ENCODE results near the gene TNFRSF1B. TPM values are rescaled to one million over a fixed set of nuclear protein-coding genes. Genes with fewer than 3 reads are reported as not detected.

The TNFRSF1B gene
- total RNA-seq, 1 experiment from 2014 or later, result 1.5 TPM

- DNase-seq (ENCODE audit: low read depth), result no peak
These were observed 9.2 kb upstream of the TNFRSF1B start for GRCh38 chr1:12157366-12158231.

DNA sequence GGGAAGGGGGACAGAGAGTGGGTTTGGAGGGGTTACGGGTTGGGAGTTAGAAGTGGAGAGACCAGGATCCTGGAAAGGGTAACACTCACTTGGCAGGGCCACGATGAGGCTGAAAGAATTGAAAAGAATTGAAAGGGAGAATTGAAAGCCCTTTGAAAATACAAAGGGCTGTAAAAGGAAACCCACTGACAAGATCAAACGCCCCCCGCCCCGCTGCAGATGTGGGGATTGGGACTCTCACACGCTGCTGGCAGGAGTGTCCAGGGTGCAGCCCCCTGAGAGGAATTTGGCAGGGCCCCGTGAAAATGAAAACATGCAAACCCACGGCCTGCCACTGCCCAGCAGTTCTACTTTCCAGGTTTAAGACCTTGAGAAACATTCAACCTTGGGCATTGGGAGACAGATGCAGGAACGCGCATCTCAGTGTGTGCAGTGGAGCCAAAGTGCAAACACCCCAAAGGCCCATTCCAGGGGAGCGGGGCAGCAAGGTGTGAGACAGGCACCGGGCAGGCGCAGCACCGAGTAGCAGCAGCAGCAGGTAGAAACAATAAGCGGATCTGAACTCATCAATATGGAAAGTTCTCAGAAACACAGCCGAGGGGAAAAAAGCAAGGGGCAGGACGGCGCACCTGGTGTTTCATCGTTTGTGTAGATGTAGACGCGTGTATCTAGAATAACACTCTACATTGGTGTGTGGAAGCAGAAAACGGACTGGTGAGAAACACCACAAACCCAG, 8.3 kb upstream of the TNFRSF1B start:
- DNase-seq (ENCODE audit: low read depth), result no peak

GRCh38 chr1:12159816-12160215, 7.0 kb upstream of the TNFRSF1B start:
- DNase-seq (ENCODE audit: low read depth), result no peak

DNA sequence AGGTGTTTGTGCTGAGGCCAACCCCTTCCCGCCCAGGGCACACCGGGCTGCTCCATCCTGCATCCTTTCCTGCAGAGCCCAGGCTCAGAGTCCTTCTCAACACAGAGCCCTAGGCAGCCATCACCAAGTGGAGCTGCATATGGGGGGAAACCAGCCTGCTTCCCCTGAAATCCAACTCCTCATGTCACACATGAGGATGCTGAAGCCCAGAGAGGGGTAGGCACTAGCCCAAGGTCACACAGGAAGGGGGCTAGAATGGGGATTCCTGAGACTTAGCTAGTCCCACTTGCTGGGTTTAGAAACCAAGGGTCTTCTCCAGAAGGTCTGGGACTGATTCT, 5.5 kb upstream of the TNFRSF1B start:
- DNase-seq (ENCODE audit: low read depth), result no peak

GRCh38 chr1:12161662-12162458, 4.9 kb upstream of the TNFRSF1B start:
- peak; percentile 97 for DNase-seq (ENCODE audit: low read depth)

- no peak for DNase-seq (ENCODE audit: low read depth)
These were observed 4.2 kb upstream of the TNFRSF1B start for GRCh38 chr1:12162459-12163137.

DNA sequence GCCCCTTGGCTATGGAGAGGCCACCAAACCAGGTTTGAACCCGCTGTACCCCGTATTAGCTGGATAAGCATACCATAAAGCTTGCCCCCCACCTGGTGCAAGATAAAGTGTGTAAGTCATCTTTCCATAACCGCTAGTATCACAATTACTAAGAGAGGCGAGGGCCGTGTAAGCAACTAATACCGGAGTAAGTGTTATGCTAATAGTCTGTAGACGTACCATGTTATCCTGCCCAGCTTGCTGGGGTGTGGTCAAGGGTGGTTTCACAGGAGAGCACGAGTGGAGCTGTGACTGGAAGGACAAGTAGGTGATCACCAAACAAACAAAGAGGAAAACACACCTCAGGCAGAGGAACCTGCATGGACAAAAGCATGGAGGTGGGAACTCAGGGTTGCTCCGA, 3.6 kb upstream of the TNFRSF1B start:
- DNase-seq (ENCODE audit: low read depth), result no peak

GRCh38 chr1:12164210-12164609, 2.6 kb upstream of the TNFRSF1B start:
- no peak for DNase-seq (ENCODE audit: low read depth)

DNA sequence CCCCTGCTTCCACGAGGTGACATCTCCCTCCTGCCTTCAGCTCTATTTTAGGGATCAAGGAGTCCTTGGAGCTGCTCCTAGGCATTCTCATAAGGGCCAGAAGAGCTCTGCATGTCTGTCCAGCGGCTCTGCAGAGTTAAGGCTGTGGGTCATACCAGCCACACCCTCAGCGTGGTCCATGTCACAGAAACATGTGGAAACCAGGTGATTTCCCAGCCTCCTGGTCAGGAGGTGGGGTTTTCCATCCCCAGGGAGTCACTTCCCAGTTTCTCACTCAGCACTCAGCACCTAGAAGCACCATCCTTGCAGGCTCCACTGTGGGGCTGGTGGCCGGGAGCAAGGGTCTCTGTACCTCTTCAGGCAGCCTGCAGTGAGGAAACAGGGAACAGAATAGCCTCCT, 1.4 kb upstream of the TNFRSF1B start:
- DNase-seq (ENCODE audit: low read depth), result no peak

DNA sequence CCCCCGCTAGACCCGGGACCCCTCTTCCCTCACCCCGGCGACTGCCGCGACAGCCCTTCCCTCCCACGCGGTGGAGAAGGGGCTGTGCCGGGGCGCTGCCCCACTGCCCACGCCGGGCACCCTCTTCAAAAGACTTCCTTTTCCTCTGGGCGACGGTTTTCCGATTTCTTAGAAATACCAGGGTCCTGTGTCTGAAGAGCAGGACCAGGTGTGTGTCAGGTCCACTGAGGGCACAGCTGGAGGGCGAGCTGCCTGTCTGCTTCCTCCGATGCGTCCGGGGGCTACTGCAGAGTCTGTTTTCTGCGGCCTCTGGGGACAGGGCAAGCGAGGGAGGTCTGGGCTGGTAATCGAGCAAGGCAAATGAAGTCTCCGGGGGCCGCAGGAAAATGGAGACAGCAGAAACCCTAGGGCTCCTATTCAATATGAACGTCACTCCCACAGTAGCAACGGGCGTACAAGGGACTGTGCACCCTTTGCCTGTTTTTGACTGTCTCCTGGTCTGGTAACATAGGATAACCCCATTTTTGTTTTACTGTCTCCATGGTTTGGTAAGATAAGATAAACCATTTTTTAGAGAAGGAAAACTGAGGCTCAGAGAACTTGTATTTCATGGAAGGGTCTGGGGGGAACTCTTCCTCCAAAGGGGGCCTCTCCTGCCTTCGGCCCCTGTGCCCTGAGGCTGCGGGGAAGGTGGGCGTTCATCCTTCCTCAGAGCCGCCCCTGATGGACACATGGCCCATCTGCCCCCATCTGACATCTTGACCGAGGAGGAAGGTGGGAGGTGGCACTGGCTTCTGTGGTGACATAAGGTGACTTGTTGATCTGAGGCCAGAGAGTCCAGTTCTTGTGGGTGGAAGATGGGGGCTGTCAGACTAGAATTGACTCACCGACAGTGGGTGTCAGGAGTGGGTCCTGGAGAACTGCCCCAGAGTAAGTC, 970 bp downstream of the TNFRSF1B start:
- DNase-seq (ENCODE audit: low read depth), result no peak

GRCh38 chr1:12168451-12169160, 1.8 kb downstream of the TNFRSF1B start:
- DNase-seq (ENCODE audit: low read depth), result no peak

GRCh38 chr1:12169442-12170135, 2.8 kb downstream of the TNFRSF1B start:
- no peak for DNase-seq (ENCODE audit: low read depth)

- peak; percentile 28 for DNase-seq (ENCODE audit: low read depth)
These were observed 3.5 kb downstream of the TNFRSF1B start for GRCh38 chr1:12170263-12170671.

- no peak for DNase-seq (ENCODE audit: low read depth)
These were observed 4.6 kb downstream of the TNFRSF1B start for GRCh38 chr1:12171206-12172041.

DNA sequence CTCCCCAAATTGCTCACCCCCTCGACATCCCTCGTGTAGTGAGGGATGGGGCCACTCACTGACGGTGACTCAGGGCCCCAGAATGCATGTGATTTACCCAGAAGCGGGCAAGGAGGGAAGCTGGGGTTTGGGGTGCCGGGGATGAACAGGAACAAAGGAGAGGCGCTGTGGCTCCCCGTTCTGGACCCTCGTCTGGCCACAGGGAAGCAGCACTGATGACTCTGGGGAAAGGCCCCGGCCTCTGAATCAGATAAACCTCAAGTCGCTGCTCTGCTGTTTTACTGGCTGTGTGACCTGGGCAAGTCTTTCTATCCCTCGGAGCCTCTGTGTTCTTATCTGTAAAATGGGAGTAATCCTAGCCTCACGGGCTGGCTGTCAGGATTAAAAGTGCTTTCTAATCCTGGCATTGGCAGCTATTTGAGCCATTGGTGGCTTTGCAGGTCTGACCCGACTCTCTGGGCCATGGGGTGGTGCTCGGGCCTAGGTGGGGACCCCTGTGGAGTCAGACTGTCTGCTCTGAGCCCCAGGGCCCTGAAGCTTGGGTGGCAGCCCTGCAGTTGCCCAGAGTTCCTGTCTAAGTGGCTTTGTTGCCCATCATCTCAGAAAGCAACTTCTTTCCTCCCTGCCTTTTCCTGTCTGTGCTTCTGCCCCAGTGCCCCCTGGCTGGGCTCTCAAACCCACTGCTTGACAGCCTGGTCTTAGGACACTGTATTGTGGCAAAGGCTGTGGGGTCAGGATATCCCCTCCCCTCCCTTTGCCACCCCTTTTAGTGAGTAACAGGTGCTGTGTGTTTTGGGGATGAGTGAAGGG, 5.5 kb downstream of the TNFRSF1B start:
- DNase-seq (ENCODE audit: low read depth), result no peak

DNA sequence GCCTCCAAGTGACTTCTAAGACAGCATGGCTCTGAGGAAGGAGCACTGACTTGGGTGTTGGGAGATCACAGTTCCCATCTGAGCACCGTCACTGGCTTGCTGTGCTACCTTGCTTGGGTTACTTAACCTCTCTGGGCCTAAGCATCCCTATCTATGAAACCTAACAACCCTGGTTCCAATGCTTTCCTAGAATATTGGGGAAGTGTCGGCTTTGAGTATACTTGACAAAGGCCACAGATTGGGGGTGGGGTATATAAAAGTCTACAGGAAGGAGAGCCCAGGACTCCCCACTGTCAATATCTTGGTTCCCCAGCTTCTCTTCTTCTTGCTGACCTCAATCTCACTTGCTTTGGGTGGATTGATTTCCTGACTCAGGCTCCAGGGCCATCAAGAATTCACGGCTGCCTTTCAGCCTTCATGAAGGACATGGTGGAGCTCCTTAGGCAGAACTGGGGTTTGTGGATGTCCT, 6.3 kb downstream of the TNFRSF1B start:
- DNase-seq (ENCODE audit: low read depth), result no peak

DNA sequence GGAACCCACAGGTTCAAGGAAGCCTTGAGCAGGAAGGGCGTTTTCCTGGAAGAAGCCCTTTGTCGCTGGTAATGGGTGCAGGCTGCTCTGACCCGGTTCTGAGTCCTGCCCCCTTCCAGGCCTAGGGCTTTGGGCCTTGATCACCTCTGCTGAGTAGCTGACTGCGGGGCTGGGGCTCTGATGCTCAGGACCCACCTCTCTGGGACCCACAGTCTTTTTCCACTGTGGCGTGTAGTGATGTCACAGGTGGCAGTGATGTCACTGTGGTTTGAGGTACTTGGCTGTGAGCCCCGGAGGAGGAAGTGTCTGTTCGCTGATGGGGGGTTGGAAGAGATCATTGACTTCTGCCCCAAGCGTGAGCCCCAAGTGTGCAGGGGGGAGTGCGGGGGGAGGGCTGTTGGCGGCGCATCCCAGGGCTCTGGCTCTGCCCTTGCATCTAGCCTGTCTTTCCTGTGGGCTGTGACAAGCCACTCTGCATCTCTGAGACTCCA, 6.9 kb downstream of the TNFRSF1B start:
- DNase-seq (ENCODE audit: low read depth), result no peak

Data from M059J (cell line).